ENCODE data around the gene CFAP52. TPM values are rescaled to one million over a fixed set of nuclear protein-coding genes. Genes with fewer than 3 reads are reported as not detected.
A peak's percentile ranks its signal among the peaks of the same experiment; 100 is the strongest.

CFAP52 gene
- total and polyA plus RNA-seq, 2 of the 13 experiments (the other 11 are each of a cell fraction or from before 2014, with no cell fraction given), result not detected

DNA sequence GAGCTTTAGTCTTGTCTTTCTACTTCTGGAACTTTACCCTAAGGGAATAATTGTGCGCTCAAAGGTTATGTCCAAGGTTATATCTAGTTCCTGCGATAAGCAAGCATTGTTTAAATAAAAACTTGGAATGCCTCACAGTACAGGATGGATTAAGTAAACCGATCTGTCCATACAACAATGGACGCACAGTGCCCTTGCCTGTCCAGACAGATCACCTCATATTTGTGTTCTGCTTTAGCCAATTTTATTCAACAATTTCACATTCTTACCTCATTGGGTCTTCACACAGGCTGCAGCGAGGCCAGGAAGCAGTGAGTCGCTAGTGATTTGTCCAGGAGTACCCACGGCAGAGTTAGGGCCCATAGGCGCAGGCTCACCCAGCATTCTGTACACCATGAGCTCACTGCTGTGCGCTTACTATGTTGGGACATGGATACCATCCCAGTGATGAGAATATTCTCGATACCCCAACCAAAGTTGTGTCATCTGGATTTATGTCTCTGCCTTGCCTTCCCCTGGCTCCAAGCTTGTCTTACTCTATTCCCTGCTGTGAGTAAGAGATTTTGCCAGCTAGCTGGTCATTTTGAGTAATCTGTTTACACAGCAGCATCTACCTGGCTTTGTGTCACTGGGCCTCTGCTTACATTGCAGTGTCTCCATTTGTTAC, 108.6 kb downstream of the CFAP52 start (continued):
- TF ChIP-seq ZNF558 (CRISPR knock-in tag; IDR thresholded peaks at IDR 0.05; ENCODE audit: borderline replicate concordance) (no peak), ERF (CRISPR knock-in tag; IDR thresholded peaks at IDR 0.05) (peak; percentile 37; the same call in 1 of the 2 replicates), TRIM24 (CRISPR knock-in tag; IDR thresholded peaks at IDR 0.05) (no peak), ZNF3 (CRISPR knock-in tag; IDR thresholded peaks at IDR 0.05) (no peak), ZNF7 (CRISPR knock-in tag; IDR thresholded peaks at IDR 0.05) (no peak), ZNF431 (CRISPR knock-in tag; IDR thresholded peaks at IDR 0.05; ENCODE audit: borderline replicate concordance, low read depth) (no peak), HCFC1 (IDR thresholded peaks at IDR 0.05; ENCODE audit: low read depth, low read length) (no peak), SMYD3 (CRISPR knock-in tag; IDR thresholded peaks at IDR 0.05) (no peak), NFE2L2 (IDR thresholded peaks at IDR 0.05; ENCODE audit: low read length) (no peak), CHCHD3 (CRISPR knock-in tag; IDR thresholded peaks at IDR 0.05) (no peak), NONO (IDR thresholded peaks at IDR 0.05) (no peak), NONO (CRISPR knock-in tag; conservative IDR thresholded peaks at IDR 0.05) (no peak), HOXA5 (CRISPR knock-in tag; IDR thresholded peaks at IDR 0.05) (no peak), HOXA7 (CRISPR knock-in tag; IDR thresholded peaks at IDR 0.05) (no peak), HOXA3 (CRISPR knock-in tag; IDR thresholded peaks at IDR 0.05) (peak; percentile 72), ZNF776 (CRISPR knock-in tag; IDR thresholded peaks at IDR 0.05) (no peak), KDM1A (CRISPR knock-in tag; IDR thresholded peaks at IDR 0.05) (no peak), ZFP62 (CRISPR knock-in tag; IDR thresholded peaks at IDR 0.05) (no peak)
- TF ChIP-seq, protein P1, sequence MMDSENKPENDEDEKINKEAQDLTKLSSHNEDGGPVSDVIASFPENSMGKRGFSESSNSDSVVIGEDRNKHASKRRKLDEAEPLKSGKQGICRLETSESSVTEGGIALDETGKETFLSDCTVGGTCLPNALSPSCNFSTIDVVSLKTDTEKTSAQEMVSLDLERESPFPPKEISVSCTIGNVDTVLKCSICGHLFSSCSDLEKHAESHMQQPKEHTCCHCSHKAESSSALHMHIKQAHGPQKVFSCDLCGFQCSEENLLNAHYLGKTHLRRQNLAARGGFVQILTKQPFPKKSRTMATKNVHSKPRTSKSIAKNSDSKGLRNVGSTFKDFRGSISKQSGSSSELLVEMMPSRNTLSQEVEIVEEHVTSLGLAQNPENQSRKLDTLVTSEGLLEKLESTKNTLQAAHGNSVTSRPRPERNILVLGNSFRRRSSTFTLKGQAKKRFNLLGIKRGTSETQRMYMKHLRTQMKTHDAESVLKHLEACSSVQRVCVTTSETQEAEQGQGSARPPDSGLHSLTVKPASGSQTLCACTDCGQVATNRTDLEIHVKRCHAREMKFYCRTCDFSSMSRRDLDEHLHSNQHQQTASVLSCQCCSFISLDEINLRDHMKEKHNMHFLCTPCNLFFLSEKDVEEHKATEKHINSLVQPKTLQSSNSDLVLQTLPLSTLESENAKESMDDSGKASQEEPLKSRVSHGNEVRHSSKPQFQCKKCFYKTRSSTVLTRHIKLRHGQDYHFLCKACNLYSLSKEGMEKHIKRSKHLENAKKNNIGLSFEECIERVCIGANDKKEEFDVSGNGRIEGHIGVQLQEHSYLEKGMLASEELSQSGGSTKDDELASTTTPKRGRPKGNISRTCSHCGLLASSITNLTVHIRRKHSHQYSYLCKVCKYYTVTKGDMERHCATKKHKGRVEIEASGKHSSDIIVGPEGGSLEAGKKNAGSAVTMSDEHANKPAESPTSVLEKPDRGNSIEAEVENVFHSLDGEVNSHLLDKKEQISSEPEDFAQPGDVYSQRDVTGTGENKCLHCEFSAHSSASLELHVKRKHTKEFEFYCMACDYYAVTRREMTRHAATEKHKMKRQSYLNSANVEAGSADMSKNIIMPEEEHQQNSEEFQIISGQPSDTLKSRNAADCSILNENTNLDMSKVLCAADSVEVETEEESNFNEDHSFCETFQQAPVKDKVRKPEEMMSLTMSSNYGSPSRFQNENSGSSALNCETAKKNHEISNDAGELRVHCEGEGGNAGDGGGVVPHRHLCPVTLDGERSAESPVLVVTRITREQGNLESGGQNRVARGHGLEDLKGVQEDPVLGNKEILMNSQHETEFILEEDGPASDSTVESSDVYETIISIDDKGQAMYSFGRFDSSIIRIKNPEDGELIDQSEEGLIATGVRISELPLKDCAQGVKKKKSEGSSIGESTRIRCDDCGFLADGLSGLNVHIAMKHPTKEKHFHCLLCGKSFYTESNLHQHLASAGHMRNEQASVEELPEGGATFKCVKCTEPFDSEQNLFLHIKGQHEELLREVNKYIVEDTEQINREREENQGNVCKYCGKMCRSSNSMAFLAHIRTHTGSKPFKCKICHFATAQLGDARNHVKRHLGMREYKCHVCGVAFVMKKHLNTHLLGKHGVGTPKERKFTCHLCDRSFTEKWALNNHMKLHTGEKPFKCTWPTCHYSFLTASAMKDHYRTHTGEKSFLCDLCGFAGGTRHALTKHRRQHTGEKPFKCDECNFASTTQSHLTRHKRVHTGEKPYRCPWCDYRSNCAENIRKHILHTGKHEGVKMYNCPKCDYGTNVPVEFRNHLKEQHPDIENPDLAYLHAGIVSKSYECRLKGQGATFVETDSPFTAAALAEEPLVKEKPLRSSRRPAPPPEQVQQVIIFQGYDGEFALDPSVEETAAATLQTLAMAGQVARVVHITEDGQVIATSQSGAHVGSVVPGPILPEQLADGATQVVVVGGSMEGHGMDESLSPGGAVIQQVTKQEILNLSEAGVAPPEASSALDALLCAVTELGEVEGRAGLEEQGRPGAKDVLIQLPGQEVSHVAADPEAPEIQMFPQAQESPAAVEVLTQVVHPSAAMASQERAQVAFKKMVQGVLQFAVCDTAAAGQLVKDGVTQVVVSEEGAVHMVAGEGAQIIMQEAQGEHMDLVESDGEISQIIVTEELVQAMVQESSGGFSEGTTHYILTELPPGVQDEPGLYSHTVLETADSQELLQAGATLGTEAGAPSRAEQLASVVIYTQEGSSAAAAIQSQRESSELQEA (CRISPR knock-in tag; IDR thresholded peaks at IDR 0.05; ENCODE audit: not compliant biosample characterization), result no peak
- TF ChIP-seq, protein P2, sequence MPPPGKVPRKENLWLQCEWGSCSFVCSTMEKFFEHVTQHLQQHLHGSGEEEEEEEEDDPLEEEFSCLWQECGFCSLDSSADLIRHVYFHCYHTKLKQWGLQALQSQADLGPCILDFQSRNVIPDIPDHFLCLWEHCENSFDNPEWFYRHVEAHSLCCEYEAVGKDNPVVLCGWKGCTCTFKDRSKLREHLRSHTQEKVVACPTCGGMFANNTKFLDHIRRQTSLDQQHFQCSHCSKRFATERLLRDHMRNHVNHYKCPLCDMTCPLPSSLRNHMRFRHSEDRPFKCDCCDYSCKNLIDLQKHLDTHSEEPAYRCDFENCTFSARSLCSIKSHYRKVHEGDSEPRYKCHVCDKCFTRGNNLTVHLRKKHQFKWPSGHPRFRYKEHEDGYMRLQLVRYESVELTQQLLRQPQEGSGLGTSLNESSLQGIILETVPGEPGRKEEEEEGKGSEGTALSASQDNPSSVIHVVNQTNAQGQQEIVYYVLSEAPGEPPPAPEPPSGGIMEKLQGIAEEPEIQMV (CRISPR knock-in tag; IDR thresholded peaks at IDR 0.05; ENCODE audit: low read depth), result no peak
